B cell (primary cell): ENCODE measurements around the gene STAT5A. TPM values are rescaled to one million over a fixed set of nuclear protein-coding genes. Genes with fewer than 3 reads are reported as not detected.

Experiments used
- ATAC-seq: fragments of 200-7000 bp; cut with Tn5 transposase; one replicate; pipeline ENCODE4 v1.10.0; 2021; ENCODE audit warnings: low read depth, mild to moderate bottlenecking, moderate number of reproducible peaks, moderate library complexity
- CTCF ChIA-PET: fragments of 350-600 bp; sonication (Branson Sonifier 250); formaldehyde crosslinking; loops from one replicate; lab custom pipeline; 2021; ENCODE audit warnings: antibody characterized with exemption, inconsistent platforms; lab: Charles Lee
- POLR2A ChIA-PET: fragments of 350-600 bp; sonication (Branson Sonifier 250); formaldehyde crosslinking; loops from one replicate; lab custom pipeline; 2021; ENCODE audit warnings: antibody characterized with exemption; lab: Charles Lee
- DNase-seq: peaks from one replicate; pipeline ENCODE4 v3.0.0; 2013
- H2AFZ ChIP-seq: 2 replicates; pipeline ENCODE4 v1.6.1; 2012; ENCODE audit warnings: mild to moderate bottlenecking, low read depth, low read length; ENCODE audit not compliant: insufficient read depth, poor library complexity, severe bottlenecking
- H3K27ac ChIP-seq, 2 donors: 1 replicate in 1 of 2; 2 replicates in 1 of 2; pipeline ENCODE4 v1.5.1; 2012 to 2013; ENCODE audit warnings: low read length in 2 of 2, mild to moderate bottlenecking in 2 of 2, moderate library complexity in 1 of 2
- H3K27me3 ChIP-seq, 4 experiments: fragments of 200-600 bp in 1 of 4; sonication (generic) in 1 of 4; replicated peaks in 1 of 4; 1 replicate in 2 of 4; 2 replicates in 2 of 4; pipeline versions ENCODE4 v1.6.1 to v1.7.0; 2013 to 2016; ENCODE audit warnings: low read length in 3 of 4, mild to moderate bottlenecking in 2 of 4, mixed read lengths in 1 of 4, moderate library complexity in 1 of 4; ENCODE audit not compliant: insufficient read depth in 4 of 4, control insufficient read depth in 3 of 4; ENCODE audit errors: control extremely low read depth in 1 of 4
- H3K36me3 ChIP-seq, 2 experiments: replicated peaks in 1 of 2; 1 replicate in 1 of 2; 2 replicates in 1 of 2; pipeline versions ENCODE4 v1.6.1 to v1.7.1; 2013; ENCODE audit warnings: low read length in 1 of 2; ENCODE audit not compliant: insufficient read depth in 2 of 2, control insufficient read depth in 1 of 2; ENCODE audit errors: control extremely low read depth in 1 of 2, extremely low read depth in 1 of 2
- H3K4me1 ChIP-seq, 2 donors: fragments of 200-600 bp in 1 of 2; sonication (generic) in 1 of 2; 1 replicate in 1 of 2; 2 replicates in 1 of 2; pipeline versions ENCODE4 v1.5.1 to v1.6.1; 2013 to 2017; ENCODE audit warnings: low read length in 2 of 2; ENCODE audit not compliant: control insufficient read depth in 2 of 2, insufficient read depth in 2 of 2
- H3K4me2 ChIP-seq: replicated peaks from 2 replicates; pipeline ENCODE3; 2012; ENCODE audit warnings: mild to moderate bottlenecking, low read depth, low read length; ENCODE audit not compliant: poor library complexity, severe bottlenecking
- H3K4me3 ChIP-seq, 5 experiments: fragments of 200-600 bp in 1 of 5; sonication (generic) in 1 of 5; 1 replicate in 3 of 5; 2 replicates in 2 of 5; pipeline versions ENCODE4 v1.5.1 to v1.7.0; 2011 to 2016; ENCODE audit warnings: low read length in 4 of 5, mild to moderate bottlenecking in 4 of 5, low read depth in 2 of 5, control low read depth in 1 of 5, moderate library complexity in 1 of 5; ENCODE audit not compliant: insufficient read depth in 1 of 5; ENCODE audit errors: control extremely low read depth in 1 of 5, extremely low read depth in 1 of 5
- H3K79me2 ChIP-seq: fragments of 200-600 bp; sonication (generic); one replicate; pipeline ENCODE4 v1.6.0; 2016; ENCODE audit warnings: low read length; ENCODE audit not compliant: control insufficient read depth, insufficient read depth
- H3K9ac ChIP-seq: fragments of 200-600 bp; sonication (generic); 2 replicates; pipeline ENCODE4 v1.6.1; 2017; ENCODE audit warnings: mild to moderate bottlenecking, low read length, moderate library complexity
- H3K9me3 ChIP-seq, 3 donors: one replicate each; pipeline versions ENCODE4 v1.6.1 to v1.7.1; 2013; ENCODE audit warnings: low read length in 2 of 3; ENCODE audit not compliant: control insufficient read depth in 2 of 3, insufficient read depth in 1 of 3; ENCODE audit errors: control extremely low read depth in 1 of 3
- H4K20me1 ChIP-seq: 2 replicates; pipeline ENCODE4 v1.6.0; 2012; ENCODE audit warnings: mild to moderate bottlenecking, low read length; ENCODE audit not compliant: insufficient read depth, control insufficient read depth, poor library complexity, severe bottlenecking
- H3K27ac Mint-ChIP-seq: one replicate; pipeline ENCODE4 v1.8.0; 2021; ENCODE audit warnings: mixed read lengths
- H3K27me3 Mint-ChIP-seq: one replicate; pipeline ENCODE4 v1.8.0; 2021; ENCODE audit warnings: mixed read lengths
- H3K4me1 Mint-ChIP-seq: one replicate; pipeline ENCODE4 v1.8.0; 2021; ENCODE audit warnings: mixed read lengths
- H3K4me3 Mint-ChIP-seq: one replicate; pipeline ENCODE4 v1.8.0; 2021; ENCODE audit warnings: mixed read lengths
- H3K9me3 Mint-ChIP-seq: one replicate; pipeline ENCODE4 v1.8.0; 2022; ENCODE audit warnings: mixed read lengths; ENCODE audit not compliant: insufficient read depth
- EZH2 ChIP-seq: IDR thresholded peaks from 2 replicates; pipeline ENCODE4 v1.6.1; 2012; ENCODE audit warnings: borderline replicate concordance, low read depth, mild to moderate bottlenecking, moderate library complexity, low read length; ENCODE audit not compliant: insufficient read depth, poor library complexity, severe bottlenecking
- WGBS: methylation state at CpG from one replicate; pipeline ENCODE4 v1.1.5; 2013; ENCODE audit warnings: missing lambda C conversion rate; ENCODE audit not compliant: insufficient coverage; 5-methylcytosine and 5-hydroxymethylcytosine counted together
- intact Hi-C: fragments of 100-400 bp; cut with micrococcal nuclease; formaldehyde crosslinking; loops from one replicate; pipeline ENCODE4 v1.10.0; 2022
- polyA plus RNA-seq: library from polyadenylated mRNA; depleted of rRNA; stranded (reverse); fragments of >200 nt; gene quantifications from 2 replicates; pipeline ENCODE4 v1.2.3, GENCODE V29; 2012
- total RNA-seq, 2 donors: library from RNA; stranded (reverse); fragments of 120-200 nt in 1 of 2; gene quantifications; 1 replicate in 1 of 2; 2 replicates in 1 of 2; pipeline versions ENCODE4 v1.2.3 to v1.2.4, GENCODE V29; 2013 to 2022
- TF ChIP-seq, protein P1 (sequence below): fragments of 200-600 bp; IDR thresholded peaks from one replicate; pipeline ENCODE4 v1.8.0; 2022; ENCODE audit warnings: antibody characterized with exemption, mild to moderate bottlenecking

The STAT5A gene
- total and polyA plus RNA-seq, 2 donors (not counting 1 experiment from before 2014, with no cell fraction given) = 48.8 to 110 TPM

DNA sequence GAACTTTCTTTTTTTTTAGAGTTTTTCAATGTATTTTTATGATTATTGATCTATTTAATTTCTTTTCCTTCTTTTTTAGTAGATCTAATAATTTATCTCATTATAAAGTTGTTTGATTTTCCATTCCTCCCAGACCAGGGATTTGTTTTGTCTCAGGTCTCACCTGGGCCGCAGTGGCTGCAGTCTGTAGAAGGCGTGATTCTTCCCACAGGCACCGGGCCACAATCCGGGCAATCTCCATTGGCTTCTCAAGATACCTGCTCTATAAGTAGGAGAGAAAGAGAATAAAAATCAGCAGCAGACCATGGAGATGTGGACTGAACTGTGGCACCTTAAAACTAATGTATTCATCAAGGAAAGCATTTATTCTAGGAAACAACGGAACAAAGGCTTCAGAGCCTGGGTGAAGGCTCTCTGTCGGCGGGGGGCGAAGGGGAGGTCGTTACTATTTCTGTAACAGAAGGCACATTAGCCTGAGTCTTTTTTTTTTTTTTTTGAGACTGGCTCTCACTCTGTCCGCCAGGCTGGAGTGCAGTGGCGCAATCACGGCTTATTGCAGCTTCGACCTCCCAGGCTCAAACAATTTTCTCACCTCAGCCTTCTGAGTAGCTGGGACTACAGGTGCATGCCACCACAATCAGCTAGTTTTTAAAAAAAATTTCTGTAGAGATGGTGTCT is 57.2 kb downstream of the STAT5A start:
- H3K4me1 Mint-ChIP-seq = peaks cover 29% of the 10 kb centered on the region
- no peak for ATAC-seq
- Histone ChIP-seq H3K9me3 (no peaks in the 10 kb centered on the region), H3K4me3 (no peak overlapping the region), H3K4me2 (no peak overlapping the region), H3K79me2 (peaks cover 55% of the 10 kb centered on the region), H3K36me3 (peaks cover 2 to 46% of the 10 kb centered on the region in 2 experiments), H3K27ac (no peak overlapping the region), H3K27me3 (no peaks in the 10 kb centered on the region), H3K9ac (no peak overlapping the region), H4K20me1 (peaks cover 39% of the 10 kb centered on the region), H3K4me1 (peaks cover 0 to 3% of the 10 kb centered on the region in 2 donors), H2AFZ (no peak overlapping the region)
- CTCF ChIA-PET = interaction anchor here (1.0 to 1.1 kb wide), 2 partner anchors 22 to 61 kb away, joined by 3 to 4 read pairs; no protein-coding TSS in a partner anchor
- intact Hi-C loops = no loop called here
- H3K27me3 Mint-ChIP-seq = no peaks in the 10 kb centered on the region
- DNase-seq = no peak
- no peak for TF ChIP-seq EZH2
- TF ChIP-seq, protein P1, sequence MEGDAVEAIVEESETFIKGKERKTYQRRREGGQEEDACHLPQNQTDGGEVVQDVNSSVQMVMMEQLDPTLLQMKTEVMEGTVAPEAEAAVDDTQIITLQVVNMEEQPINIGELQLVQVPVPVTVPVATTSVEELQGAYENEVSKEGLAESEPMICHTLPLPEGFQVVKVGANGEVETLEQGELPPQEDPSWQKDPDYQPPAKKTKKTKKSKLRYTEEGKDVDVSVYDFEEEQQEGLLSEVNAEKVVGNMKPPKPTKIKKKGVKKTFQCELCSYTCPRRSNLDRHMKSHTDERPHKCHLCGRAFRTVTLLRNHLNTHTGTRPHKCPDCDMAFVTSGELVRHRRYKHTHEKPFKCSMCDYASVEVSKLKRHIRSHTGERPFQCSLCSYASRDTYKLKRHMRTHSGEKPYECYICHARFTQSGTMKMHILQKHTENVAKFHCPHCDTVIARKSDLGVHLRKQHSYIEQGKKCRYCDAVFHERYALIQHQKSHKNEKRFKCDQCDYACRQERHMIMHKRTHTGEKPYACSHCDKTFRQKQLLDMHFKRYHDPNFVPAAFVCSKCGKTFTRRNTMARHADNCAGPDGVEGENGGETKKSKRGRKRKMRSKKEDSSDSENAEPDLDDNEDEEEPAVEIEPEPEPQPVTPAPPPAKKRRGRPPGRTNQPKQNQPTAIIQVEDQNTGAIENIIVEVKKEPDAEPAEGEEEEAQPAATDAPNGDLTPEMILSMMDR = no peak
- POLR2A ChIA-PET = no interaction called here
- no peaks in the 10 kb centered on the region for H3K9me3 Mint-ChIP-seq
- 89% methylated on average over 5 of the region's 13 CpGs for WGBS
- H3K4me3 Mint-ChIP-seq = no peak overlapping the region
- no peak overlapping the region for H3K27ac Mint-ChIP-seq

DNA sequence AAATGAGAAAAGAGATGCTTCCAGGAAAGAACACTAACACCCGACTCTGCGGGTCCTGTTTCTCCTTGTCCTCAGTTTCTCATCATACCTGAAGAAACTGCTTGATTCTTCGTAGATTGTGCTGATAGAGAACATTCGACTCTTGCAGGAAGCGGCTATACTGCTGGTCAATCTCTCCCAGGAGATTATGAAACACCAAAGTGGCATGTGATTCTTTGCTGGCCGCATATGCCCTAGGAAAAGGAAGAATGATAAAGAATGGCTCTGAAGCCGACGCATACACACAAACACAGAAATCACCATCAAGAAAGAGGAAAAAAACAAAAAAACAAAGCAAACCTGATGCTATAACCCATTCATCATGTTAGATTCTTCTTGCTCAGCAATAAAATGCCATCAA is 58.2 kb downstream of the STAT5A start:
- H4K20me1 ChIP-seq = peaks cover 41% of the 10 kb centered on the region
- no peak overlapping the region for H3K27ac Mint-ChIP-seq
- ATAC-seq (no peak), DNase-seq (no peak)
- H3K9ac ChIP-seq = no peak overlapping the region
- H2AFZ ChIP-seq = no peak overlapping the region
- no peak overlapping the region for H3K4me3 ChIP-seq
- TF ChIP-seq, protein P1 = no peak
- no peak for TF ChIP-seq EZH2
- H3K4me1 Mint-ChIP-seq = peaks cover 23% of the 10 kb centered on the region
- 100% methylated on average over 2 of the region's 8 CpGs for WGBS
- H3K4me3 Mint-ChIP-seq = no peak overlapping the region
- peaks cover 51% of the 10 kb centered on the region for H3K79me2 ChIP-seq
- no peak overlapping the region for H3K27ac ChIP-seq
- intact Hi-C loops = no loop called here
- no peaks in the 10 kb centered on the region for H3K9me3 ChIP-seq
- ChIA-PET POLR2A (no interaction called here), CTCF (interaction anchor here (1.0 kb wide), 1 partner anchor 23 kb away, joined by 3 read pairs; no protein-coding TSS in a partner anchor)
- no peaks in the 10 kb centered on the region for H3K9me3 Mint-ChIP-seq
- peaks cover 2 to 41% of the 10 kb centered on the region in 2 experiments for H3K36me3 ChIP-seq
- H3K27me3 Mint-ChIP-seq = no peaks in the 10 kb centered on the region
- H3K27me3 ChIP-seq = no peaks in the 10 kb centered on the region
- no peak overlapping the region for H3K4me2 ChIP-seq
- peaks cover 0 to 3% of the 10 kb centered on the region in 2 donors for H3K4me1 ChIP-seq
